PC-9 (cell line): ENCODE data around the gene TTC23. TPM values are rescaled to one million over a fixed set of nuclear protein-coding genes. Genes with fewer than 3 reads are reported as not detected.

Experiments
- BruUV-seq: library from RNA; stranded (reverse); fragments of 400-500 nt; replicated peaks from 2 replicates; lab custom pipeline; 2021; lab: Mats Ljungman, UMichigan
- CTCF ChIA-PET: fragments of 300-600 bp; sonication (Branson Sonifier 250); formaldehyde crosslinking; loops from one replicate; lab custom pipeline; 2022; ENCODE audit warnings: antibody characterized with exemption; lab: Charles Lee
- POLR2A ChIA-PET: fragments of 300-600 bp; sonication (Branson Sonifier 250); formaldehyde crosslinking; loops from one replicate; lab custom pipeline; 2022; ENCODE audit warnings: antibody characterized with exemption; ENCODE audit not compliant: unreplicated experiment; lab: Charles Lee
- DNase-seq, 2 experiments: peaks; one replicate each; pipeline versions ENCODE4 v3.0.0 to v3.0.0-alpha.2; 2015 to 2022; ENCODE audit warnings: mixed read lengths in 1 of 2
- H2AFZ ChIP-seq: fragments of 200-600 bp; sonication (generic); 2 replicates; pipeline ENCODE4 v1.8.1; 2017; ENCODE audit warnings: antibody characterized with exemption
- H3F3A ChIP-seq: fragments of 200-600 bp; sonication (generic); 2 replicates; pipeline ENCODE4 v1.8.1; 2017; ENCODE audit warnings: antibody characterized with exemption, mild to moderate bottlenecking, low read depth; ENCODE audit not compliant: insufficient read depth
- H3K27ac ChIP-seq: fragments of 200-600 bp; sonication (generic); 2 replicates; pipeline ENCODE4 v1.6.1; 2016; ENCODE audit warnings: mixed run types
- H3K27me3 ChIP-seq: fragments of 200-600 bp; sonication (generic); 2 replicates; pipeline ENCODE4 v1.6.1; 2016; ENCODE audit warnings: low read depth, mixed run types; ENCODE audit not compliant: insufficient read depth
- H3K36me3 ChIP-seq: fragments of 200-600 bp; sonication (generic); 2 replicates; pipeline ENCODE4 v1.6.1; 2016; ENCODE audit warnings: low read depth, mixed run types
- H3K4me1 ChIP-seq: fragments of 200-600 bp; sonication (generic); replicated peaks from 2 replicates; pipeline ENCODE4 v1.6.1; 2016; ENCODE audit warnings: mixed run types; ENCODE audit not compliant: insufficient read depth
- H3K4me2 ChIP-seq: fragments of 200-600 bp; sonication (generic); 2 replicates; pipeline ENCODE4 v1.6.1; 2017; ENCODE audit warnings: mixed run types
- H3K4me3 ChIP-seq: fragments of 200-600 bp; sonication (generic); 2 replicates; pipeline ENCODE4 v1.6.1; 2016; ENCODE audit warnings: mixed run types
- H3K79me2 ChIP-seq: fragments of 200-600 bp; sonication (generic); 2 replicates; pipeline ENCODE4 v1.6.1; 2017; ENCODE audit warnings: low read depth, mixed run types
- H3K9me2 ChIP-seq: fragments of 200-600 bp; sonication (generic); 2 replicates; pipeline ENCODE4 v1.8.1; 2017; ENCODE audit warnings: mild to moderate bottlenecking; ENCODE audit not compliant: insufficient read depth
- H3K9me3 ChIP-seq: fragments of 200-600 bp; sonication (generic); 2 replicates; pipeline ENCODE4 v1.8.1; 2016; ENCODE audit warnings: low read depth; ENCODE audit not compliant: insufficient read depth
- H4K20me1 ChIP-seq: fragments of 200-600 bp; sonication (generic); 2 replicates; pipeline ENCODE4 v1.8.1; 2017; ENCODE audit not compliant: insufficient read depth
- CTCF ChIP-seq: fragments of 200-600 bp; sonication (generic); conservative IDR thresholded peaks from 2 replicates; pipeline ENCODE4 v1.6.1; 2017; ENCODE audit warnings: mixed run types, antibody characterized with exemption, mild to moderate bottlenecking, moderate library complexity
- EZH2 ChIP-seq: fragments of 200-600 bp; sonication (generic); IDR thresholded peaks from 2 replicates; pipeline ENCODE4 v1.8.0; 2017; ENCODE audit warnings: antibody characterized with exemption, low read depth
- intact Hi-C: fragments of 100-400 bp; cut with micrococcal nuclease; formaldehyde crosslinking; loops from one replicate; pipeline ENCODE4 v1.10.0; 2022; ENCODE audit not compliant: unreplicated experiment
- total RNA-seq: library from RNA; stranded (reverse); gene quantifications from 2 replicates; pipeline ENCODE4 v1.2.3, GENCODE V29; 2021

The TTC23 gene
- total RNA-seq, 1 experiment from 2014 or later = 18.4 TPM

GRCh38 chr15:99291643-99292042, 42.3 kb upstream of the TTC23 start:
- DNase-seq = no peak
- Histone ChIP-seq H2AFZ (no peak overlapping the region), H3K27ac (no peak overlapping the region), H3K4me3 (no peak overlapping the region), H3K9me3 (no peaks in the 10 kb centered on the region; the same call in 1 of the 2 replicates), H3K36me3 (peaks cover 4% of the 10 kb centered on the region; the same call in 1 of the 2 replicates), H3K79me2 (no peaks in the 10 kb centered on the region), H3K27me3 (no peaks in the 10 kb centered on the region), H3K4me2 (no peak overlapping the region), H3F3A (no peaks in the 10 kb centered on the region), H4K20me1 (no peaks in the 10 kb centered on the region), H3K9me2 (0 out of 2 replicates have a peak, but pooled peaks cover 5% of the 10 kb centered on the region), H3K4me1 (no peaks in the 10 kb centered on the region)
- CTCF ChIA-PET = no interaction called here
- POLR2A ChIA-PET = no interaction called here
- no TSS peak for BruUV-seq
- intact Hi-C loops = no loop called here
- no peak for TF ChIP-seq EZH2

DNA sequence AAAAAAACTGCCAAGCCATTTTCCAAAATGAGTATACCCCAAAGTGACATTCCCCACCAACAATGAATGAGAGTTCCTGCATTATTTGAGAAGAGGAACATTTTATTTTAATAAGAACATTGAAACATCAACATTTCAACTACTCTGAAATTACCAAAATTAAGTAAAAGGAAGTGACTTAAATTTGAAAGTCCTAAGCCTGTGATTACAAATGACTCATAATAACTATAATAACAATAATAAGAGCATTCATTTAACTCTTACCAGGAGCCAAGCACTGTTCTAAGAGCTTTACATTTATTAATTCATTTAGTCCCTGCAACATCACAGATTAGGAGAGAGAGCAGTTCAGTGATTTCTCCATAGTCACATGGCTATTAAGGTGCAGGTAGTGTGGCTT, 34.3 kb upstream of the TTC23 start:
- Histone ChIP-seq H3K4me1 (no peaks in the 10 kb centered on the region), H3K9me3 (no peaks in the 10 kb centered on the region), H3K9me2 (0 out of 2 replicates have a peak, but pooled peaks cover 5% of the 10 kb centered on the region), H3K36me3 (no peaks in the 10 kb centered on the region), H3K79me2 (no peaks in the 10 kb centered on the region), H3K4me3 (no peak overlapping the region), H2AFZ (no peak overlapping the region), H3K27me3 (no peaks in the 10 kb centered on the region), H3K4me2 (no peak overlapping the region), H3F3A (no peaks in the 10 kb centered on the region), H4K20me1 (no peaks in the 10 kb centered on the region), H3K27ac (no peak overlapping the region)
- no peak for TF ChIP-seq CTCF
- TF ChIP-seq EZH2 = no peak
- intact Hi-C loops = loop anchor here (10.0 kb wide), 1 partner anchor 281 kb away; the partner anchor contains the start of gene MEF2A
- POLR2A ChIA-PET = no interaction called here
- CTCF ChIA-PET = no interaction called here
- no TSS peak for BruUV-seq
- DNase-seq = no peak

- BruUV-seq = no TSS peak
- ChIA-PET POLR2A (interaction anchor here (0.6 kb wide), 1 partner anchor 172 kb away, joined by 3 read pairs; no protein-coding TSS in a partner anchor), CTCF (no interaction called here)
- no peaks in the 10 kb centered on the region for H3K36me3 ChIP-seq
- H3K9me3 ChIP-seq = no peaks in the 10 kb centered on the region
- H3K27me3 ChIP-seq = no peaks in the 10 kb centered on the region
- no peaks in the 10 kb centered on the region for H3K79me2 ChIP-seq
- H3K4me1 ChIP-seq = no peaks in the 10 kb centered on the region
- H3K4me3 ChIP-seq = no peak overlapping the region
- no peak overlapping the region for H3K4me2 ChIP-seq
- no peaks in the 10 kb centered on the region for H4K20me1 ChIP-seq
- H3F3A ChIP-seq = no peaks in the 10 kb centered on the region
- 0 out of 2 replicates have a peak, but pooled peaks cover 5% of the 10 kb centered on the region for H3K9me2 ChIP-seq
- DNase-seq = no peak
- no peak overlapping the region for H2AFZ ChIP-seq
- intact Hi-C loops = loop anchor here (10.0 kb wide), 1 partner anchor 282 kb away; the partner anchor contains the start of gene MEF2A
- TF ChIP-seq CTCF = no peak
- no peak for TF ChIP-seq EZH2
- H3K27ac ChIP-seq = no peak overlapping the region
Measured at GRCh38 chr15:99282586-99282985, 33.2 kb upstream of the TTC23 start.
